Ovary (tissue), 9 donors: ENCODE data around the gene BMP2. TPM values are rescaled to one million over a fixed set of nuclear protein-coding genes. Genes with fewer than 3 reads are reported as not detected.

Experiments
- DNase-seq, 5 donors: peaks; one replicate each; pipeline ENCODE4 v3.0.0-alpha.2; 2019 to 2020
- H3K27ac ChIP-seq, 2 donors: fragments of 200-600 bp; one replicate each; pipeline versions ENCODE4 v1.5.1 to v1.8.0; 2019 to 2022
- H3K27me3 ChIP-seq: fragments of 200-600 bp; one replicate; pipeline ENCODE4 v1.8.0; 2022
- H3K36me3 ChIP-seq: fragments of 200-600 bp; sonication (generic); one replicate; pipeline ENCODE4 v1.5.1; 2019
- H3K4me1 ChIP-seq: one replicate; pipeline ENCODE4 v1.8.1; 2013; ENCODE audit warnings: mild to moderate bottlenecking, moderate library complexity; ENCODE audit not compliant: insufficient read depth
- H3K4me3 ChIP-seq: fragments of 200-600 bp; sonication (generic); one replicate; pipeline ENCODE4 v1.5.1; 2017
- H3K9me3 ChIP-seq, 2 donors: fragments of 200-600 bp in 1 of 2; sonication (generic) in 1 of 2; one replicate each; pipeline versions ENCODE4 v1.5.1 to v1.8.1; 2013 to 2019; ENCODE audit warnings: mild to moderate bottlenecking in 1 of 2, moderate library complexity in 1 of 2
- CTCF ChIP-seq, 3 donors: fragments of 450-650 bp in 2 of 3; fragments of 200-600 bp in 1 of 3; IDR thresholded peaks; one replicate each; pipeline versions ENCODE4 v1.5.1 to v1.8.0; 2016 to 2022; ENCODE audit warnings: antibody characterized with exemption in 3 of 3, mild to moderate bottlenecking in 1 of 3
- EP300 ChIP-seq: sonication (generic); formaldehyde crosslinking; IDR thresholded peaks from one replicate; pipeline ENCODE4 v1.6.1; 2017; ENCODE audit warnings: antibody characterized with exemption
- POLR2A ChIP-seq: fragments of 450-650 bp; IDR thresholded peaks from one replicate; pipeline ENCODE4 v1.6.1; 2017; ENCODE audit warnings: antibody characterized with exemption, mild to moderate bottlenecking, moderate library complexity
- WGBS, 3 donors: extraction: QIAGEN DNeasy Blood & Tissue Kit in 1 of 3; methylation state at CpG; one replicate each; pipeline versions ENCODE4 v1.1.5 to v1.1.7; 2013 to 2017; 5-methylcytosine and 5-hydroxymethylcytosine counted together
- intact Hi-C, 4 donors: fragments of 100-400 bp; cut with DNase I; formaldehyde crosslinking; loops; one replicate each; pipeline versions ENCODE4 v1.11.0 to v1.15.1; 2022 to 2023
- polyA plus RNA-seq, 2 donors: library from polyadenylated mRNA; stranded (reverse); fragments of 200-250 nt in 1 of 2; fragments of 350-450 nt in 1 of 2; fragmentation: Illumina TruSeq in 1 of 2; extraction: RNeasy Lipid Tissue Mini Kit (QIAGEN cat#74804) in 1 of 2; gene quantifications; one replicate each; pipeline ENCODE4 v1.2.3, GENCODE V29; 2013 to 2014
- total RNA-seq, 7 donors: library from RNA; depleted of rRNA in 2 of 7; stranded (reverse); fragments of >200 nt in 2 of 7; fragmentation: NEBNext Ultra II Directional in 3 of 7; extraction: Animal tissue kit (Norgen Biotek cat#: 25700) in 3 of 7; gene quantifications; one replicate each; pipeline versions ENCODE4 v1.1.0 to v1.2.4, GENCODE V29; 2016 to 2023
- donor health status: DM: no; HTN: no; CAD: no; lungs with moderate emphysema.
- donor health status: DM: no; HTN: no; CAD: no.
- donor health status: Bipolar disorder and iron deficiency.
- donor health status: DM: yes; HTN: yes; CAD: no.
- donor health status: DM: no; HTN: no; CAD: no.
- donor health status: DM: yes; HTN: yes; CAD: no.

The BMP2 gene
- total and polyA plus RNA-seq, 9 donors: 0.58 to 9.7 (median 2.4) TPM

DNA sequence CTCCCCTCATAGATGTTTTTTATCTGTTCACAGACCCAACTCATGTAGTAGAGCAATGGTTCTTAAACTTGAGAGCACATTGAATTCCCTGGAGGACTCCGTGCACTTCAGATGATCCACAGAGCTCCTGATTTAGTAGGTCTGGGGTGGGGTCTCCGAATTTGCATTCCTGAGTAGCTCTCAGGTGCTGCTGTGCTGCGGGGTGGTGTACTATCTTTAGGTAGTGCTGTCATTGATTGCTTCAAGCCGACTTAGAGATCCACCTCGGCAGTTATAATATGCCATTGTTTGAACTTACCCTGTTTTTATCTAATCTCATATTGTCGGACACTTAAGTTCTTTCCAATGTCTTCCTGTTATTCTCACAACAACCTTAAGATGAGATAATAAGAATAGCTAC lies 45.0 kb downstream of the BMP2 start:
- WGBS, 3 donors: 74 to 81% (median 75%) methylated on average over 6 of the region's 6 CpGs
- H3K27me3 ChIP-seq: no peaks in the 10 kb centered on the region
- no peaks in the 10 kb centered on the region for H3K36me3 ChIP-seq
- H3K4me3 ChIP-seq: no peak overlapping the region
- H3K4me1 ChIP-seq: no peaks in the 10 kb centered on the region
- intact Hi-C loops: no loop called here
- DNase-seq: no peak
- H3K27ac ChIP-seq: no peak overlapping the region
- TF ChIP-seq POLR2A (no peak), CTCF (IDR thresholded peaks at IDR 0.05) (no peak), EP300 (no peak)
- no peaks in the 10 kb centered on the region for H3K9me3 ChIP-seq

GRCh38 chr20:6814945-6815344 lies 47.5 kb downstream of the BMP2 start:
- H3K36me3 ChIP-seq: no peaks in the 10 kb centered on the region
- TF ChIP-seq CTCF (IDR thresholded peaks at IDR 0.05) (no peak), POLR2A (no peak), EP300 (no peak)
- H3K9me3 ChIP-seq: no peaks in the 10 kb centered on the region
- H3K27me3 ChIP-seq: no peaks in the 10 kb centered on the region
- no peaks in the 10 kb centered on the region for H3K4me1 ChIP-seq
- no peak overlapping the region for H3K27ac ChIP-seq
- WGBS, 3 donors: 28 to 39% (median 33%) methylated on average over 4 of the region's 4 CpGs
- no peak overlapping the region for H3K4me3 ChIP-seq
- DNase-seq: no peak
- intact Hi-C loops: no loop called here

GRCh38 chr20:6818033-6818808 lies 50.7 kb downstream of the BMP2 start:
- 61 to 65% (median 63%) methylated on average over 7 of the region's 7 CpGs for WGBS, 3 donors
- H3K36me3 ChIP-seq: no peaks in the 10 kb centered on the region
- no peaks in the 10 kb centered on the region for H3K4me1 ChIP-seq
- no peak overlapping the region for H3K4me3 ChIP-seq
- no peak overlapping the region for H3K27ac ChIP-seq
- DNase-seq: no peak
- H3K9me3 ChIP-seq: no peaks in the 10 kb centered on the region
- TF ChIP-seq POLR2A (no peak), CTCF (IDR thresholded peaks at IDR 0.05) (no peak), EP300 (no peak)
- no peaks in the 10 kb centered on the region for H3K27me3 ChIP-seq
- intact Hi-C loops: no loop called here

- intact Hi-C loops: no loop called here
These were observed 52.1 kb downstream of the BMP2 start for GRCh38 chr20:6819599-6819998.

More at GRCh38 chr20:6819599-6819998, 52.1 kb downstream of the BMP2 start:
- DNase-seq: no peak
- H3K9me3 ChIP-seq: no peaks in the 10 kb centered on the region
- H3K36me3 ChIP-seq: no peaks in the 10 kb centered on the region
- H3K27me3 ChIP-seq: no peaks in the 10 kb centered on the region
- no peak overlapping the region for H3K4me3 ChIP-seq
- 52 to 61% (median 59%) methylated on average over 2 of the region's 2 CpGs for WGBS, 3 donors
- no peak overlapping the region for H3K27ac ChIP-seq
- no peak for TF ChIP-seq EP300
- TF ChIP-seq CTCF (IDR thresholded peaks at IDR 0.05): no peak
- TF ChIP-seq POLR2A: no peak
- H3K4me1 ChIP-seq: no peaks in the 10 kb centered on the region
